ENCODE data around the gene C22orf23. TPM values are rescaled to one million over a fixed set of nuclear protein-coding genes. Genes with fewer than 3 reads are reported as not detected.

The C22orf23 gene
- total RNA-seq (under 1 TPM in 4 of 6 donors, not detected in 2; 0.09 to 0.31 (median 0.22) TPM), polyA plus RNA-seq (under 1 TPM; 0.38 to 0.68 TPM)

GRCh38 chr22:37953437-37954179, at the start of gene C22orf23, which contains the start of gene POLR2F:
TSS of gene C22orf23 (minus strand) at chr22:37953601. CDS start at chr22:37953149, 452 bp downstream.
TSS of gene POLR2F (plus strand) at chr22:37953699. CDS start at chr22:37953788, 89 bp downstream.
- peaks cover 0 to 14% (median 7%) of the 10 kb centered on the region in 3 donors for H3K4me1 ChIP-seq
- intact Hi-C loops (cut with DNase I), result no loop called here
- peak; percentile 5 for FAIRE-seq
- peaks cover 0 to 10% (median 0%) of the 10 kb centered on the region in 3 donors for H3K36me3 ChIP-seq
- WGBS, 2 donors, result 0% methylated on average over 51 to 52 of the region's 52 CpGs
- no peaks in the 10 kb centered on the region for H3K27me3 ChIP-seq
- TF ChIP-seq CTCF (IDR thresholded peaks at IDR 0.05), result no peak
- no peaks in the 10 kb centered on the region for H3K9me3 ChIP-seq
- peak within 1 kb of the TSS; percentile 56 to 98 (median 81) for H3K4me3 ChIP-seq
- peak within 1 kb of the TSS in 2 of 4 donors; percentile 2 to 44 for H3K27ac ChIP-seq
- ATAC-seq, result peak; percentile 96 to 99 (median 98)
- peak; percentile 94 to 100 (median 97) for DNase-seq

GRCh38 chr22:37999640-38000272, 46.4 kb upstream of the C22orf23 start:
- ATAC-seq, result peak in 3 of 4 donors; percentile 37 to 67 (median 64)

GRCh38 chr22:37999236-37999635, 45.8 kb upstream of the C22orf23 start:
- intact Hi-C loops (cut with DNase I), result no loop called here
- Histone ChIP-seq H3K4me3 (no peak overlapping the region), H3K27me3 (no peaks in the 10 kb centered on the region), H3K9me3 (no peaks in the 10 kb centered on the region), H3K4me1 (no peaks in the 10 kb centered on the region), H3K27ac (peak overlapping the region in 1 of 4 donors; percentile 5), H3K36me3 (no peaks in the 10 kb centered on the region)
- DNase-seq, result no peak
- no peak for FAIRE-seq
- no peak for TF ChIP-seq CTCF (IDR thresholded peaks at IDR 0.05)
- WGBS, 2 donors, result 70 to 71% methylated on average over 10 of the region's 10 CpGs
- no peak for ATAC-seq

More at GRCh38 chr22:37999640-38000272, 46.4 kb upstream of the C22orf23 start:
- no peak for DNase-seq
- intact Hi-C loops (cut with DNase I), result no loop called here
- H3K36me3 ChIP-seq, result no peaks in the 10 kb centered on the region
- peak overlapping the region in 1 of 4 donors; percentile 5 for H3K27ac ChIP-seq
- no peak for TF ChIP-seq CTCF (IDR thresholded peaks at IDR 0.05)
- no peak overlapping the region for H3K4me3 ChIP-seq
- WGBS, 2 donors, result 73 to 76% methylated on average over 16 of the region's 16 CpGs
- no peaks in the 10 kb centered on the region for H3K4me1 ChIP-seq
- H3K9me3 ChIP-seq, result no peaks in the 10 kb centered on the region
- H3K27me3 ChIP-seq, result no peaks in the 10 kb centered on the region
- FAIRE-seq, result no peak

GRCh38 chr22:37998543-37998942, 45.1 kb upstream of the C22orf23 start:
- FAIRE-seq (no peak), DNase-seq (peak in 1 of 6 donors; percentile 24), ATAC-seq (peak in 3 of 4 donors; percentile 26 to 79 (median 65))
- Histone ChIP-seq H3K4me1 (no peaks in the 10 kb centered on the region), H3K27me3 (no peaks in the 10 kb centered on the region), H3K4me3 (no peak overlapping the region), H3K36me3 (no peaks in the 10 kb centered on the region), H3K9me3 (no peaks in the 10 kb centered on the region), H3K27ac (no peak overlapping the region)
- intact Hi-C loops (cut with DNase I), result no loop called here
- no peak for TF ChIP-seq CTCF (IDR thresholded peaks at IDR 0.05)
- WGBS, 2 donors, result 48% methylated on average over 7 of the region's 7 CpGs
